GM19099 (cell line): ENCODE measurements around the gene SAMD4A.

Source experiments
- POLR2A ChIP-seq: IDR thresholded peaks from 3 replicates; pipeline ENCODE4 v1.6.1; 2011; ENCODE audit warnings: low read depth; ENCODE audit not compliant: insufficient read length; ENCODE audit errors: extremely low read depth

SAMD4A gene

GRCh38 chr14:54716862-54717261, 149.9 kb downstream of the SAMD4A start:
- no peak for TF ChIP-seq POLR2A

GRCh38 chr14:54718046-54718445, 151.1 kb downstream of the SAMD4A start:
- TF ChIP-seq POLR2A = no peak

- no peak for TF ChIP-seq POLR2A
Measured at GRCh38 chr14:54719406-54719805, 152.5 kb downstream of the SAMD4A start.

DNA sequence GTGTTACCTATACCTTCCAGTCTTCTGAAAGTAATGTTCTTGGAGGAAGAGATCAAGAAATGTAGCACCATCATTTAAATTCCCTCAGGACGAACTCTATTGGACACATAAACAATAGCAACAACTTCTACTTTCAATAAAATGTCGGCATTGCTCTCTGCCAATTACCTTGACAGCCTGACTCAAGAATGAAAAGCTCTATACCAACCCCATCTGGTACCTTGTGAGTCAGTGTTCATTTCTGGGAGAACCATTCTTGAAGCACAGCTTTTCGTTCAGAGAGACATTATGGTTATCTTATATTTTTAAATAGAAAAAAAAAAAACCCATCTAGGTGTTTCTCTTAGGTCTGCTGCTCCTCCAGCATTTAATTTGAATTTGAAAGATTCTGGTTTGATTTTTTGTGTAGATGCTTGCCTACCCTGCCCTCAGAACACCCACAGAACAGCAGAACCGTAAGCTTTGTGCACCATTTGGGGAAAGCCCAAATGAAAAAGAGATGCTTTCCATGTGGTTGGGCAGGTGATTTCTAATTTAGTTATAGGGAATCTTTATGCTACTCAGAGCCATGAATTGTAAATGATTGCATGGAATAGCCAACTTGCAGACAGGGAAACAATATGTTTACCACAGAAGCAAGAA, 156.0 kb downstream of the SAMD4A start:
- no peak for TF ChIP-seq POLR2A

DNA sequence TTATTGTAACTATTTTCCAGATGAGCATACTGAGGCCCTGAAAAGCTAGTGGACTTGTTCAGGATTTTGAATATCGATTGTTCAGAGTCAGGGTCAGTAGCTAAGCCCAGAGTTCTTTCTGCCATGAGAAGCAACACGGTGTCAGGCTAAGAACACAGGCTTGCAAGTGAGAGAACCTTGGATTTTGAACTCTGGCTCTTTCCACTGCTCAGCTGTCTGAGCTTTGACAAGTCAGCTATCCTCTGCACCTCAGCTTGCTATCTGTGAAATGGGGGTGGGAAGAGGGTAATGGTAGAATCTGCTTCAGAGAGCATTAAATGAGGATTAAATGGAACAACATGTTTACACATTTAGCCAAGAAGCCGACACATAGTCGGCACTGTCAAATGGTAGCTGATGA, 157.2 kb downstream of the SAMD4A start:
- TF ChIP-seq POLR2A = no peak

DNA sequence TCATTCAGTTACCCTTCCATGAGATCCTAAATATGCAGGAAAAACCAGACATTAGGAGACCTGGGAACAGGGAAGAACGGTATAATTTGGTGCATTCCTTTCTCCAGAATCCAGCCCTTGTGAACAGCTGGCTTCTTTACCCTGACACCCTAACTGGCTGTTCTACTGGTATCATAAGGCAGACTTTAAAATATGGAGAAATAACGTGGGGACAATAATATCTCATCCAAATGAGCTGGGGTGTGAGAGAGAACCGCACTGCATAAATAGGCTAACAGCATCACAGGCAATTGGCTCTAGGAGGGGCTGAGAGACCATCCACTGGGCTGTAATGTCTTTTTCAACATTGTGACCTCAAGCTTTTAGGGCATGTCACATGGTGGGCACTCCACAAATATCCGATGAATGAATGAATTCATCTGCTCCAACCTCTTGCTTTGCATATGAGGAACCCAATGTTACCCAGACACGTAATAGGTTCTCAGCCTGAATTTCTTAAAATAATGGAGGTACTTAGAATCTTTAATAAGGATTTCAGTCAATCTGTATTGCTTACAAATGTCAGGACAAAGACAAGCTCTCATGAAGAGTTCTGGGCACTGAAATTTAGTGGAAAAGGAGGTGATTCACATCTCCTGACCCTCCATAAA, 157.9 kb downstream of the SAMD4A start:
- TF ChIP-seq POLR2A = no peak

DNA sequence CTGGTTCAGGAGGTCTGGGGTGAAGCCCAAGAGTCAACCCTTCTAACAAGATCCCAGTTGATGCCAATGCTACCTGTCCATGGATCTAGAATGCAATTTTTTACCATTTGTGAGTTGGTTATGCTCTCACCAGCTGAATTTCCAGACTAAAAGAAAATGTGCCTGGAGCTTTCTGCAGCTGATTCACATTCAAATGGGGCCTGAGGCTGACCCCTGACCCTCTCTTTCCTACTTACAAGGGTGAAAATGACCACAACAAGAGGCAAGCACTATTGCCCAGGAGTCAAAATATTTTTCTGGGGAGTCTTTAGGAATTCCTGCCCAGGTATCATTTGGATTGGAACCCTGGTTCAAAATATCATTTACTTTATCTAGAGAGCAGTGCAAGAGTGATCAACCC, 159.1 kb downstream of the SAMD4A start:
- TF ChIP-seq POLR2A = no peak

- TF ChIP-seq POLR2A = no peak
Measured at GRCh38 chr14:54727929-54728328, 161.0 kb downstream of the SAMD4A start.

- no peak for TF ChIP-seq POLR2A
Measured at GRCh38 chr14:54728700-54729527, 162.0 kb downstream of the SAMD4A start.

- no peak for TF ChIP-seq POLR2A
Measured at GRCh38 chr14:54730156-54730961, 163.4 kb downstream of the SAMD4A start.

DNA sequence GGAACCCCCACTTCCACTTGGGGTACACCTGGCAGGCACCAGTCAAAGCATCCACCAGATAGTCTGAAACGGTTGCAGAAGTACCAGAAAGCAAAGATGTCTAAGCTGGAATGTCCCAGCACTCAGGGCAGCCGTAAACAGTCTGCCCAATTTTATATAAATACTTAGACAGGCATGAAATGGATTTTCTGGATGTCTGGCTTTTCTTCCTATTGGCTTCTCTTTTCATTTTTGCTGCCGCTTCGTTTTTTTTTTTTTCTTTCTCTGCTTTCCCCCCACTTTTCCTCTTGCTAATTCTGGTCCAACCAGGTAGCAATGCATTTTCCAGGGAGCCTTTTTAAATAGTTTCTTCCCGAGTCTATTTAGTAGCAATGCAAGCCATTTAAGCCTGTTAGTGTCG, 168.0 kb downstream of the SAMD4A start:
- TF ChIP-seq POLR2A = no peak

- no peak for TF ChIP-seq POLR2A
Measured at GRCh38 chr14:54735424-54735823, 168.5 kb downstream of the SAMD4A start.

DNA sequence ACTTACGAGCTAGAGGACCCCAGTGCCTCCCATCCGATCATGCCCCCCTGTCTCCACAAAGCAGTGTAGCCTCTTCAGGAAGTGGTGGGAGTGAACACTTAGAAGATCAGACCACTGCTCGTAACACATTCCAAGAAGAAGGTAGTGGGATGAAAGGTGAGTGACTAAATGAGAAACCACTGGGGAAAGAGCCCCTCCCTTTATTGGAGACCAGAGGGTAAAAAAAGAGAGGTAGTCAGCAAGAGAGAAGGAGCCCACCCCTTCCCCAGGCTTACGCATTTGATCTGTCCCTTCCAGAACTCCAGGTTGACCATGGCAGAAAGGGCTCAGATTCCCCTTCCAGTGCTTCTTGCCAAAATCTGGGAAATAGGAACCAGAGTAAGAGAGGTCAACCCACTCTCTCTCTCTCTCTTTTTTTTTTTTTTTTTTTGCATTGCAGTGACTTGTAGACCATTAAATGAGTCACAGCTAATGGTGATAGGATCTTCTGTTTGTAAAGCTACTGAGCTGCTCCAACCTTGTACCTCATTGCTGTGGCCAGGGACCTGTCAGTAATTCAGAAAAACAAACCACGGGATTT, 170.3 kb downstream of the SAMD4A start:
- no peak for TF ChIP-seq POLR2A

DNA sequence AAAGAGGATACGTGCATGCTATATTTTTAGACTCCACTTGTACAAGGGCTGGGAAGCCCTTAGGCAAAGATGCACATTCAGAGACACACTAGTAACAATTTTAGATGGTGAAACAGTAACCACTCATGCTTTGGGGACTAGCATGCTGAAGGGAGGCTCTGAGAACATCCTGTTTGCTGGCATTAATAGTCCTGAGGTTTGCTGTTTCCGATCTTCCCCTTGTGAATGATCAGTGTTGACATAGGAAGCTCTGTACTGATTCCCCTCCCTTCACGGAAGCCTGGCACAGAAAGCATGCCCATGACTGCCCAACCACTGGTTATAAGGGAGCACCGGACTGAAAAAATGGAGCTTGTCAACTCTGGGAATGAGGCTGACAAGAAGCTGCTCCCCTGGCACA, 171.1 kb downstream of the SAMD4A start:
- no peak for TF ChIP-seq POLR2A

DNA sequence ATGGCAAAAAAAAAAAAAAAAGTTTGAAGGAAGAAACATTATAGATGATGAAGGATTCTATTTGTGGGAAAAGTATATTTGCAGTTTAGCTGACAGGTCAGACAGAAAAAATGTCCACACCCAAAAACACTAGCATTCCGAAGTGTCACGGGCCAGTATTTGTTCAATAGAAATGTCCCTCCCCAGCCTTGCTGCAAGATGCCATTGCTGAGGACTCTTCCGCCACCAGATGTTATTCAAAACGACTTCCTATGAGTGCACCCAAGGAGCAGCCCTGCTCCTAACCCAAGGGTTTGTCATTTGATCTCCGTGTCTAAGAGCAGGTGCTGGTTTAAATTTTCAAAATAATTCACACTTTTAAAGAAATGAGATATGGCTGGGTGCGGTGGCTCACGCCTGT, 172.6 kb downstream of the SAMD4A start:
- TF ChIP-seq POLR2A = no peak
